ENCODE data around the gene WDSUB1. TPM values are rescaled to one million over a fixed set of nuclear protein-coding genes. Genes with fewer than 3 reads are reported as not detected.

Gene WDSUB1
- polyA plus RNA-seq, 1 experiment = 7.6 TPM

- Histone ChIP-seq H3K27ac (ENCODE audit: low read depth, low read length) (no peak overlapping the region), H3K9me3 (ENCODE audit: control insufficient read depth, insufficient read depth, low read length) (no peaks in the 10 kb centered on the region)
Measured at GRCh38 chr2:159200498-159200897, 86.0 kb downstream of the WDSUB1 start.

GRCh38 chr2:159199761-159200465 is 86.6 kb downstream of the WDSUB1 start:
- CTCF ChIA-PET = no interaction called here
- no peak overlapping the region for H3K4me3 ChIP-seq (ENCODE audit: low read depth, low read length)
- no peak for TF ChIP-seq CTCF (IDR thresholded peaks at IDR 0.05; ENCODE audit: low read depth, low read length)
- POLR2A ChIA-PET = interaction anchor here (0.6 kb wide), 1 partner anchor 67 kb away, joined by 3 read pairs; no protein-coding TSS in a partner anchor
- no peaks in the 10 kb centered on the region for H3K27me3 ChIP-seq (ENCODE audit: control insufficient read depth, insufficient read depth, low read length)
- no peaks in the 10 kb centered on the region for H3K9me3 ChIP-seq (ENCODE audit: control insufficient read depth, insufficient read depth, low read length)
- no peak overlapping the region for H3K27ac ChIP-seq (ENCODE audit: low read depth, low read length)
- DNase-seq (ENCODE audit: low read depth, low spot score) = no peak

More at GRCh38 chr2:159200498-159200897, 86.0 kb downstream of the WDSUB1 start:
- ChIA-PET CTCF (no interaction called here), POLR2A (interaction anchor here (0.6 kb wide), 1 partner anchor 68 kb away, joined by 3 read pairs; no protein-coding TSS in a partner anchor)
- H3K27me3 ChIP-seq (ENCODE audit: control insufficient read depth, insufficient read depth, low read length) = no peaks in the 10 kb centered on the region
- H3K4me3 ChIP-seq (ENCODE audit: low read depth, low read length) = no peak overlapping the region
- no peak for TF ChIP-seq CTCF (IDR thresholded peaks at IDR 0.05; ENCODE audit: low read depth, low read length)
- DNase-seq (ENCODE audit: low read depth, low spot score) = no peak

- no peak for DNase-seq (ENCODE audit: low read depth, low spot score)
Measured at GRCh38 chr2:159199236-159199635, 87.3 kb downstream of the WDSUB1 start.

GRCh38 chr2:159196393-159196925 is 90.0 kb downstream of the WDSUB1 start:
- no peak for TF ChIP-seq CTCF (IDR thresholded peaks at IDR 0.05; ENCODE audit: low read depth, low read length)
- ChIA-PET CTCF (interaction anchor here (0.6 to 1.6 kb wide), 2 partner anchors 27 to 78 kb away, joined by 3 to 5 read pairs; no protein-coding TSS in a partner anchor), POLR2A (no interaction called here)
- Histone ChIP-seq H3K27ac (ENCODE audit: low read depth, low read length) (no peak overlapping the region), H3K27me3 (ENCODE audit: control insufficient read depth, insufficient read depth, low read length) (no peaks in the 10 kb centered on the region), H3K4me3 (ENCODE audit: low read depth, low read length) (no peak overlapping the region), H3K9me3 (ENCODE audit: control insufficient read depth, insufficient read depth, low read length) (no peaks in the 10 kb centered on the region)
- DNase-seq (ENCODE audit: low read depth, low spot score) = no peak

More at GRCh38 chr2:159199236-159199635, 87.3 kb downstream of the WDSUB1 start:
- CTCF ChIA-PET = no interaction called here
- H3K9me3 ChIP-seq (ENCODE audit: control insufficient read depth, insufficient read depth, low read length) = no peaks in the 10 kb centered on the region
- POLR2A ChIA-PET = no interaction called here
- no peak overlapping the region for H3K27ac ChIP-seq (ENCODE audit: low read depth, low read length)
- H3K4me3 ChIP-seq (ENCODE audit: low read depth, low read length) = no peak overlapping the region
- H3K27me3 ChIP-seq (ENCODE audit: control insufficient read depth, insufficient read depth, low read length) = no peaks in the 10 kb centered on the region
- no peak for TF ChIP-seq CTCF (IDR thresholded peaks at IDR 0.05; ENCODE audit: low read depth, low read length)

- no peaks in the 10 kb centered on the region for H3K27me3 ChIP-seq (ENCODE audit: control insufficient read depth, insufficient read depth, low read length)
- ChIA-PET POLR2A (no interaction called here), CTCF (interaction anchor here (1.6 kb wide), 1 partner anchor 77 kb away, joined by 5 read pairs; no protein-coding TSS in a partner anchor)
- no peaks in the 10 kb centered on the region for H3K9me3 ChIP-seq (ENCODE audit: control insufficient read depth, insufficient read depth, low read length)
- no peak overlapping the region for H3K4me3 ChIP-seq (ENCODE audit: low read depth, low read length)
- no peak for TF ChIP-seq CTCF (IDR thresholded peaks at IDR 0.05; ENCODE audit: low read depth, low read length)
- DNase-seq (ENCODE audit: low read depth, low spot score) = no peak
- no peak overlapping the region for H3K27ac ChIP-seq (ENCODE audit: low read depth, low read length)
Measured at GRCh38 chr2:159195697-159196096, 90.8 kb downstream of the WDSUB1 start.
